Femur (tissue), 1 donor: ENCODE data around the gene ZFHX3.

Experiments used
- DNase-seq: peaks from one replicate; pipeline ENCODE4 v3.0.0-alpha.2; 2017

ZFHX3 gene

DNA sequence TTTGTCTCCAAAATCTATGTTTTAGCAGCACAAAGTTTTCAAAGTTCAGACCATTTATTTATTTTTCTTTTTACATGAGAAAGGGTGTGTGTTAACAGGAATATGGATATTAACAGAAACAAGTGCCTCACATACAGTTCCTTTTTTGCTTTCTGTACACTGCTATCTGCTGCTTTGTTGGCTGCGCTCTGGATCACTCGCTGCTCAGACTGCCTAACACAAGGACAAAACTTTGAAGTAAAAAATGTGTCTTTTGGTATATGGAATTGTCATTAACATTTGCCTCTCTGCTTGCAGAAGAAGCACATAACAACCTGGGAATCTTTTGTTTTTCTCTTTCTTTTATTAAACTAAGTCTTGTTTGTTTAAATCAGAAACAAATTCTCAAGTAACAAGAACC lies 262.8 kb downstream of the ZFHX3 start:
- no peak for DNase-seq

DNA sequence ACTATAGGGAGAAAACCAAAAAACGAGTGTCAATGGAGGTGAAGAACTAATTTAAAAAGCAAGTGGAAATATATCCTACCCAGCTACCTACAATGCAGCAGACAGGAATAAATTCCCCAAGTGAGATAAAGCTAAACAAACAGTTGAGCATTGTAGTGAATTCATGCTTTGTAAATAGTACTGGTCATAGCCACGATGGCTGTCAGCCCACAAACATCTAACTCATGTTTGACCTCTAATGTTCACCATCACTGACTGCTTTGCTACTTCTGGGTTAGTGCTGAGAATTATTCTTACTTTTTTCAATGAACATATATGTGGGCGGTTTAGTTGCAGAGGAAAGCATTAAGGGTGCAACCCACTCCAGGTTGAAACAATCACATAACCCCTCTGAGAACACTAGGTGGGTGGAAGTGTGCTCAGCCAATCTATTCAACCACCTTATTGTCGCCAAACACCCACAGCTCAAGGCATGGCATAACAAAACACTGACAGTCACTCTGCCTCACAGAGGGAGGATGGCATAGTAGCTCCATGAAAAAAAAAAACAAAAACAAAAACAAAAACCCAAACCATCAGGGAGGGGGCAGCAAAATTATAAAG lies 264.1 kb downstream of the ZFHX3 start:
- no peak for DNase-seq

DNA sequence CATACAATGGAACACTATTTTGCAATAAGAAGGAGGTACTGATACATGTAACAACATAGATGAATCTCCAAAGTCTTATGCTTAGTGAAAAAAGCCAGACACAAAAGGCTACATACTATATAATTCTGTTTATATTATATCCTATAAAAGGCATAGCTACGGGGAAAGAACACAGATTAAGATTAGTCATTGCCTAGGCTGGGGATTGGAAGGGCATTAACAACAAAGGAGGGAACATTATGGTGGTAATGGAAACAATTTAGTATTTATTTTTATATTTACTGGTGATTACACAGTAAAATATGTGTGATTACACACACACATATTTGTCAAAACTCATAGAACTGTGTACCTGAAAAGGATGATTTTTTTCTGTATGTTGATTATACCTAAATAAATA lies 278.1 kb downstream of the ZFHX3 start:
- no peak for DNase-seq

DNA sequence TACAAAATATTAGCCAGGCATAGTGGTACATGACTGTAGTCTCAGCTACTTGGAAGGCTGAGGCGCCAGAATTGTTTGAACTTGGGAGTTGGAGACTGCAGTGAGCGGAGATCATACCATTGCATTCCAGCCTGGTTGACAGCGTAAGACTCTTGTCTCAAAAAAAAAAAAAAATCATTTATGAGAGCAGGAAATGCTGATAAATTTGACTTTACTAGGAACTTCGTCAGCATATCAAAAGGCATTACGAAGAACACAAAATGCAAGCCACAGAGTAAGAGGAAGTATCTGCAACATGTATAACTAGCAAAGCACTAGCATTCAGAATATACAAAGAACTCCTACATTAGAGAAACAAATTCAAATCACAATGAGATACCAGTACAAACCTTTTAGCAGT lies 279.3 kb downstream of the ZFHX3 start:
- DNase-seq, result no peak

DNA sequence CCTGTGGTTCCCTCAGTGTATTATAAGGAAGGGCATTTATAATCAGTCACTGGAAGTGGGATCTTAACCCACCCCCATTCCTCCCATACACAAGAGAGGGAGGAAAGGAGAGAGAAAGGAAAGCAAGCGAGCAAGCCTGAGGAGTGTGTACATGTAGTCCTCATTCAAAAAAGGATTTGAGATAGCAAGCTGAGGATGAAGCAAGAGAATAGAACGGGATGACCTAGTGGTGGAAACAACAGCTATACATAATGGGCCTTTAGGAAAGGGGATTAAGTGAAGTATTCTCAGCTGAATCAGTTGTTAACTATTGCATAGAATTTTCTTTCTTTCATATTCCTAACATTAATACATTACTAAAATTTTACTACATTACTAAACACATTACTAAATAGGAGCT lies 281.4 kb downstream of the ZFHX3 start:
- DNase-seq, result no peak

DNA sequence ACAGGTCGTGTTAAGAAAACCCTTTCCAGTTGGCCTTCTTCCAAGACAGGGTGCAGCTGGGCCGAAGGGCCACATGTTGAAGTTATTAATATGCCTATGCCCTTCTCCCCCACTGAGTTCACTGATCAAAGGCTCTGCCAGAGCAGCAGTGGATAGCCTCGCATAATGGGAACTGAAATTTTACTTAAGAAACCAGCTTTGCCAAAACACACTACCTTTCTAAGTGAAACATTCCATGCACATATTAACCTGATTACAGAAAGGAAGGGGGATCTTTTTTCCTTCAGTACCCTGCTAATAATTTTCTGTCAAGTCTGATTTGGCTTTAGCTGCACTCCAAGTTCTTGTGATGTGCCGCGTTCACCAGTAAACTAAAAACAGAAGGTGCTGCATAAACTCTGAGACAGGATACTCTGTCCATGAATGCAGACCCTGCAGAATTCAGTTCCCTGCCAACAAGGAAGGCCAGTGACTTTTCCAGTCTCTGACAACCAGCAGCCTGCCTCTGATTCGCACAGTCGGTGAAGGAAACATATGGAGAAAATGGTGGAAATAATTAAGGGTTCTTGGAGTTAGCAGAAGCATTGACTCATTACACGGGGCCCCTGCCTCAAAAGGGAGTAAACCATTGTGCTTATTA lies 283.8 kb downstream of the ZFHX3 start:
- DNase-seq, result peak; percentile 37

DNA sequence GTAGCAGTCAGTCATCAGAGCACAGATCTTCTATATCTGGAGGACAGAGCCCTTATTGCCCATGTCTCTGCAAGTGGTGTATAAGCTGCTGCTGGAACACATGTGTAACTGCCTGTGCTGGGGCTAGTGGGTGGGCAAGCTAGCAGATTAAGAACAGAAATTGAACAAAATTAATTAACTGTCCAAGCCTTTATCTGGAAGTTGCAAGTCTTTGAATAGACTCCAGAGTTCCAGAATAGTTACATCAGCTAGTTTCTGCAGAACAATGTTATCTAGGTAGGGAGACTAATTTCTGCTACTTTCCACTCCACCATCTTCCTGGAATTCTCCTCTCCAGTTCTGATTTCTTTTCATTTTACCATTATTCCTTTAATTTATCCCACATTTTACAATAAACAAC lies 287.3 kb downstream of the ZFHX3 start:
- DNase-seq, result no peak

DNA sequence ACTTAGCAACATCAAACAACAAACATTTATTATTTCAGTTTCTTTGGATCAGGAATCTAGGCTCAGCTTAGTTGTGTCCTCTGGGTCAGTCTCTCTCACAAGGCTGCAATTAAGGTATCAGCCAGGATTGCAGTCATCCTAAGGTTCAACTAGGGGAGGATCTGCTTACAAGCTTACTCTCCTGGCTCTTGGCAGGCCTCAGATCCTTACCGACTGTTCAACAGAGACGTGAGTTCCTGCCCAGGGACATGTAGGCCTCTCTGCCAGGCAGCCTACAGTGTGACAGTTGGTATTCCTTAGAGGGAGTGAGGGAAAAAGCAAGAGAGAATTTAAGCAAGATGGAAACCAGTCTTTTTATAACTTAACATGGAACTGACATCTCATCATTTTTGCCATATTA lies 294.0 kb downstream of the ZFHX3 start:
- peak; percentile 20 for DNase-seq

DNA sequence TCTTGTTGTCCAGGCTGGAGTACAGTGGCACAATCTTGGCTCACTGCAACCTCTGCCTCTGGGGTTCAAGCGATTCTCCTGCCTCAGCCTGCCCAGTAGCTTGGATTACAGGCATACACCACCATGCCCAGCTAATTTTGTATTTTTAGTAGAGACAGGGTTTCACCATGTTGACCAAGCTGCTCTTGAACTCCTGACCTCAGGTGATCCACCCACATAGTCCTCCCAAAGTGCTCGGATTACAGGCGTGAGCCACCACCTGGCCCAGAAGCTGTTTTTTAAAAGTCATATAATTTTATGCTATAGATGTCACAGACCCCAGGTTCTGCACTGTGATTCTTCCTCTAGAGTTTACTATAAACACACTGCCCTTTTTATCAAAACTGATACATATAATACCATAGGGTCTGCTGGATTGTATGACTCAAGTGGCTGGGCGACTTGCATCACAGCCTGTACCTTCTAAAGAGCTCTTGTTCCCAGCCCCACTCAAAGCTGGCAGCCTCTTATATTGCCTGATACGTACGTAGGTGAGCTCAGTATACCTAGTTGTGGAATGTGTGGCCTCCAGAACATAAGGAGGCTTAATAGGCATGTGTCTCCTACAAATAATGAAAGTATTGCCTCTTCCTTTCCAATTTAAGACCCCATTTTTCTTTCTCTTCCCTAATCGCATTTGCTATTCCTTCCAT lies 295.8 kb downstream of the ZFHX3 start:
- DNase-seq, result no peak

DNA sequence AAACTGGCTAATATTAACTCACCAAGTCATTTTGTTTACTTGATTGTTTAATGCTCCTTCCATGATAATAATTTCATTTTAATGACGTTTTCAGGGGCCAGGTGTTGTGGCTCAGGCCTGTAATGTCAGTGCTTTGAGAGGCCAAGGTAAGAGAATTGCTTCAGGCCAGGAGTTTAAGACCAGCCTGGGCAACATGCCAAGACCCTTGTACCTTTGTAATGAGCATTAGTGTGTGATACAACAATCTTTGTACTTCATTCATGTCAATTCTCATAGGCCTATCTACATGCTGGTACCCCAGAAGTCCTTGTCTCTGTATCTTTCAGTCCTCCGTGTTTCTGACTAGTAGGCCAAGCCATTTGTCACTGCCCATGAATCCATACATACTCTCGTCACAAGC lies 296.9 kb downstream of the ZFHX3 start:
- no peak for DNase-seq

DNA sequence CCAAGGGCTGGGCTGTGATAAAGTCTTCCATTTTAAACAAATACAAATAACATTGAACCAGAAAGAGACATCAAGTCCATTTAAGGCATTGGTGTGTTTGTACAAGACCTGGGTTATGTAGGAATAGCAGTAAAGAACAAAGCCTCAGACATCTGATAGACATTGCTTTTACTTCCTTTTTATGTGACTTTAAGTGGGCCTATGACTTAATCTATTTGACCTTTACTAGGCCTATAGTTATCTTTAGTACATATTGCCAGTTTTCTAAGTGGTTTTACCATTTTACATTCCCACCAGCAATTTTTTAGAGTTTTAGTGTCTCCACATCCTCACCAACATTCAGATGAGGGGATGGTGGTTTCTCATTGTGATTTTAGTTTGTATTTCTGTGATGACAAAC lies 298.8 kb downstream of the ZFHX3 start:
- no peak for DNase-seq

DNA sequence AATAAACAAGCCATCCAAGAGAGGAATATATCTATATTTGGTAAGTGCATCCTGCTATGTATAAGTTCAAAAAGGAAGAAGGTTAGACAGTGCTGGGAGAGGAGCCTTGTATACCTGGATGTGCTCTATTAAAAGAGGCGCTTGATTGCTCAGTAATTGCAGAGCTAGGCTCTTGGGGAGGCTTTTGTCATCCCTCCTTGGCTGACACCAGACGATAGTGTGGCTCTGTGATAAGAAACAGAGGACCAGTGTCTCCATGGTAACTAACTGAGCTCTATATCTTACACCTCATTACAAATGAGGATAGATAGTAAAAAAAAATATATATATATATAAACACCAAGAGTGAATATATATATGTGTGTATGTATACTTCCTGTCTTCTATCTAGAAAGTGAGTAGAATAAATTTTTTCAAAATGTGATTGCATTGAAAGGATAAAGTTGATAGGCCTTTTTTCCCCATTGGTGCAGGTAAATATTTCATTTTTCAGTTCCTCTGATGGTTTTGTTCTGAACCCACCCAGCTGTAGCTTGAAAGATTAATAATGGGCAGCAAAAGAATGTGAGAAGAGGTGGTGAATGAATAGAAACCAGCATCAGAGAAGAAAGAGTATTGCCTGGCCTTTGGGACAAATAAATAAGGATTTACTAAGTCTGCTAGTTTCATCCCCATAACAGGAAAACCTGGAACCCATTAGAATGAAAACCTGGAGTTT lies 303.7 kb downstream of the ZFHX3 start:
- no peak for DNase-seq

DNA sequence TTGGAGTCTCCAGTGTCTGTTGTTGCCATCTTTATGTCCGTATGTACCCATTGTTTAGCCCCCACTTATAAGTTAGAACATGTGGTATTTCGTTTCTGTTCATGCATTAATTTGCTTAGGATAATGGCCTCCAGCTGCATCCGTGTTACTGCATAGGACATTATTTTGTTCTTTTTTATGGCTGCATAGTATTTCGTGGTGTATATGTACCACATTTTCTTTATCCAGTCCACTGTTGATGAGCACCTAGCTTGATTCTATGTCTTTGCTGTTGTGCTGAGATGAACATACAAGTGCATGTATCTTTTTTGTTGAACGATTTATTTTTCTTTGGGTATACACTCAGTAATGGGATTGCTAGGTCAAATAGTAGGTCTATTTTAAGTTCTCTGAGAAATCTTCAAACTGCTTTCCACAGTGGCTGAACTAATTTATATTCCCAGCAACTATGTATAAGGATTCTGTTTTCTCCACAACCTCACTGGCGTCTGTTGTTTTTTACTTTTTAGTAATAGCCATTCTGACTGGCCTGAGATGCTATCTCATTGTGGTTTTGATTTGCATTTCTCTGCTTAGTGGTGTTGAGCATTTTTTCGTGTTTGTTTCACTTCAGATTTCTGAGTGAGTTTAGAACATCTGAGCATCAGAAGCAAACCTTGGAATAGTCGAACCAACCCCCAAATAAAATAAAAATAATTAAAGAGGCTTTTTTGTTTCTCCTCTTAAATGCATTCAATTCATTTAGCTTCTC lies 304.7 kb downstream of the ZFHX3 start:
- DNase-seq, result no peak

DNA sequence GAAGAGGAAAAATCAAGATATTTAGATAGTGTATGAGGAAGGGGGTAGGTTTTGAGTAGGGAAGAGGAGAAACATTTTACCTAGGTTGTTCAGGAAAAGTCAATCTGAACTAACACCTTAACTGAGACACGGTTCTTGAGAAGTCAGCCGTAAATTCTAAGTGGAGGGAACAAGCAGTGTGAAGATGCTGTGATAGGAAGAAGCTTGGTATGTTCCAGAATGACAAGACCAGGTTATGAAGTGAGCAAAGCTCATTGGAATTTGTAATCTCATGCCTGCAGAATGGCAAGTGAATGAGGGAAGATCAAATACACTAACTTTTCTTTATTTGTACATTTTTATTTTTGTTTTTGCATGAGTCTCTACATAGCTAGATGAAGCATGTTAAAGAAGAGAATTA lies 307.6 kb downstream of the ZFHX3 start:
- no peak for DNase-seq

DNA sequence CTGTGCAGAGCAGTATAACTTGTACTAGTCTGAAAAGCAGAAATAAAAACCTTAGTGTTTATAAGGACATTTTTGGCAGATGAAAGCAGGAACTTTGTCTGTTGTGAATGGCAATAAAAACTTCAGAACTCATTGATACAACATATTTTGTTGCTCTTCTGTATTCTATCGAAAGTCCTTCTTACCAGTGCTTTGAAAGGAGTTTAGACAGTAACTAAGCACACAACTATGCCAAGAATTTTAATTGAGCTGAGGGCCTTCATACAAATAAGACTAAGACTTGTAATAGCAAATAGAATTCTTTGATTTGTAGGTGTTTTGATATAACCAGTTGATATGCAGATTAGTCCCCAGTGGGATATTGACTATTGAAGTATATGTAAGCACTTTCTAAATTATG lies 308.4 kb downstream of the ZFHX3 start:
- DNase-seq, result no peak

DNA sequence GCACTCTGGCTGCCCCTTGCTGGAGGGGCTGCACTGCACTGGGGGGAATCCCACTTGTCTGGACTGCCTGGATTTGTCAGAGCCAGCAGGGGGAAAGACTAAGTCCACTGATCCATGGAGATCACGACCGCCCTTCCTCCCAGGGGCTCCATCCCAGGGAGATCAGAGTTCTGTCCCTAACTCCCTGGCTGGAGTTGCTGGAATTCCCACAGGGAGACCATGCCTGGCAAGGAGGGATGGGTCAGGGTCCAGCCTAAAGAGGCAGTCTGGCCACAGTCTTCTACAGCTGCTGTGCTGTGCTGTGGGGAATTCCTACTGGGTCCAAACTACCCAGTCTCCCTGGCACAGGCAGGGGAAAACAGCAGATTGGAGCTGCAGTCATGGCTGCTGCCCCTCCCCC lies 311.9 kb downstream of the ZFHX3 start:
- DNase-seq, result no peak
